ENCODE data around the gene SBK3. TPM values are rescaled to one million over a fixed set of nuclear protein-coding genes. Genes with fewer than 3 reads are reported as not detected.
A peak's percentile ranks its signal among the peaks of the same experiment; 100 is the strongest.

Gene SBK3
- total RNA-seq, 1 experiment from 2014 or later: 0.57 TPM

DNA sequence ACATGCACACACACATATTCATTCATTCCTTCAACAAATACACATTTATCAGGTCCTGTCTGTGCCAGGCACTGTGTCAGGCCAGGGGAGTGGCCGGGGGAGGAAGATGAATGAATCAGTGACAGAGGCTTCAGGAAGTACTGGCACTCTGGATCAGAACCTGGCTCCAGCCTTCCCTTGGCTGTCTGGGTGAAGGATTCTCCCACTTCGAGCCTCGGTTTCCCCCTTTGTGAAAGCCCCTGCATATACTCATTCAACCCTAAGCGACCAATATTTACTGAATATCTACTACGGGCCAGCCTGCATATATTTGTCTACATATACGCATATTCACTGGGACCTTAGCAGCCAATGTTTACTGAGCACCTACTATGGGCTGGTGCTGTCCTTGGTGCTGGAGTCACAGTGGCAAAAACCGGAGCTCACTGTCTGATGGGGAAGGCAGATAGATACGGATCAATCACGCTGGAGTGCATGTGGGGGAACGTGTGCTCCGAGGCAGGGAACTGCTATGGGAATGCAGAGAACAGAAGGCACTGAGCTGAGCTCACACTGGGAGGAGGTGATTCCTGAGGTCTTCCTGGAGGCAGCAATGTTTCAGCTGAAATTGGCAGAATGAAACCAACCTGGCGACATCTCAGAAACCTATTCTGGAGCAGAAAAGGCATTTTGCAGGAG, 35.9 kb upstream of the SBK3 start:
- Mint-ChIP-seq H3K27me3 (ENCODE audit: unreplicated experiment) (peaks cover 17% of the 10 kb centered on the region), H3K4me1 (ENCODE audit: low read depth, unreplicated experiment) (peaks cover 35% of the 10 kb centered on the region), H3K27ac (ENCODE audit: unreplicated experiment) (peak overlapping the region; percentile 52), H3K36me3 (ENCODE audit: insufficient read depth, unreplicated experiment) (peaks cover 28% of the 10 kb centered on the region), H3K9me3 (ENCODE audit: low read depth, unreplicated experiment) (no peaks in the 10 kb centered on the region), H3K4me3 (ENCODE audit: low read depth, unreplicated experiment) (peak overlapping the region; percentile 80)
- no TSS peak for BruUV-seq (replicated peaks)
- peak; percentile 44 for DNase-seq
- CTCF ChIA-PET: interaction anchor here (0.5 to 1.5 kb wide), 4 partner anchors 13 to 50 kb away, joined by 3 to 11 read pairs (median 4); partner anchors contain the start of gene FIZ1
- TF ChIP-seq, protein P1, sequence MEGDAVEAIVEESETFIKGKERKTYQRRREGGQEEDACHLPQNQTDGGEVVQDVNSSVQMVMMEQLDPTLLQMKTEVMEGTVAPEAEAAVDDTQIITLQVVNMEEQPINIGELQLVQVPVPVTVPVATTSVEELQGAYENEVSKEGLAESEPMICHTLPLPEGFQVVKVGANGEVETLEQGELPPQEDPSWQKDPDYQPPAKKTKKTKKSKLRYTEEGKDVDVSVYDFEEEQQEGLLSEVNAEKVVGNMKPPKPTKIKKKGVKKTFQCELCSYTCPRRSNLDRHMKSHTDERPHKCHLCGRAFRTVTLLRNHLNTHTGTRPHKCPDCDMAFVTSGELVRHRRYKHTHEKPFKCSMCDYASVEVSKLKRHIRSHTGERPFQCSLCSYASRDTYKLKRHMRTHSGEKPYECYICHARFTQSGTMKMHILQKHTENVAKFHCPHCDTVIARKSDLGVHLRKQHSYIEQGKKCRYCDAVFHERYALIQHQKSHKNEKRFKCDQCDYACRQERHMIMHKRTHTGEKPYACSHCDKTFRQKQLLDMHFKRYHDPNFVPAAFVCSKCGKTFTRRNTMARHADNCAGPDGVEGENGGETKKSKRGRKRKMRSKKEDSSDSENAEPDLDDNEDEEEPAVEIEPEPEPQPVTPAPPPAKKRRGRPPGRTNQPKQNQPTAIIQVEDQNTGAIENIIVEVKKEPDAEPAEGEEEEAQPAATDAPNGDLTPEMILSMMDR (IDR thresholded peaks at IDR 0.05; ENCODE audit: unreplicated experiment): no peak
- intact Hi-C loops (cut with micrococcal nuclease; ENCODE audit: unreplicated experiment): loop anchor here (5.0 kb wide), 1 partner anchor 34 kb away; the partner anchor contains the start of gene SBK3

DNA sequence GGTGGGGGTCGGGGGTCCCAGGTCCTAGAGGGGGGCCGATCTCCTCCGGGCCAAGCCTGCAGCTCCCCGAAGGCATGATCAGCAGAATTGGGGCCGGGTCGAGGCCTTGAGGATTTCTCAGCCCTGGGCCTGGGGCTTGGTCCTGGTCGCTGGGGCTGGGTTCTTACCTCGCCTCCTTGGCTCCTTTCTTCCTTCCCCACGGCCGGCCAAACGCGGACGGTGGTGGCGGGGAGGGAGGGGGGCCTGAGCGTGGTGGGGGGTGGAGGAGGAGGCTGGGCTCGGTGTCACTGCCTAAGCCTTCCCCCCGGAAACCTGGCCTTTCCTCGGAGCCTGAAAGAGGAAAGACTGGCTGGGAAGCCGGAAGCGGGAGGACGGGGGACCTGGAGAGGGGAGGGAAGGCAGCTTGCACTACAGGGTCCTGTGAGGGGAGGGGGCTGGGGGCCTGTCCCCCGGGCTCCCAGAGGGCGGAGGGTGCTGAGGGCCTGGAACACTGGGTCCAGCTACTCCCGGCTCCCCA, 35.3 kb upstream of the SBK3 start, which contains the start of gene ZNF579:
Gene ZNF579, minus strand, starts transcription at position 221 of the 517 bp plus-strand sequence. CDS start 1,209 bp downstream, outside the sequence.
- intact Hi-C loops (cut with micrococcal nuclease; ENCODE audit: unreplicated experiment): loop anchor here (5.0 kb wide), 1 partner anchor 33 kb away; the partner anchor contains the start of gene SBK3
- peaks cover 11% of the 10 kb centered on the region for H3K27me3 Mint-ChIP-seq (ENCODE audit: unreplicated experiment)
- peak within 1 kb of the TSS; percentile 80 for H3K4me3 Mint-ChIP-seq (ENCODE audit: low read depth, unreplicated experiment)
- CTCF ChIA-PET: interaction anchor here (0.6 to 1.5 kb wide), 2 partner anchors 14 to 18 kb away, joined by 4 read pairs; partner anchors contain the start of gene FIZ1
- H3K36me3 Mint-ChIP-seq (ENCODE audit: insufficient read depth, unreplicated experiment): peaks cover 28% of the 10 kb centered on the region
- peak within 1 kb of the TSS; percentile 52 for H3K27ac Mint-ChIP-seq (ENCODE audit: unreplicated experiment)
- DNase-seq: peak; percentile 95
- TF ChIP-seq, protein P1 (IDR thresholded peaks at IDR 0.05; ENCODE audit: unreplicated experiment): no peak
- no TSS peak for BruUV-seq (replicated peaks)
- H3K4me1 Mint-ChIP-seq (ENCODE audit: low read depth, unreplicated experiment): peaks cover 29% of the 10 kb centered on the region
- H3K9me3 Mint-ChIP-seq (ENCODE audit: low read depth, unreplicated experiment): no peaks in the 10 kb centered on the region

DNA sequence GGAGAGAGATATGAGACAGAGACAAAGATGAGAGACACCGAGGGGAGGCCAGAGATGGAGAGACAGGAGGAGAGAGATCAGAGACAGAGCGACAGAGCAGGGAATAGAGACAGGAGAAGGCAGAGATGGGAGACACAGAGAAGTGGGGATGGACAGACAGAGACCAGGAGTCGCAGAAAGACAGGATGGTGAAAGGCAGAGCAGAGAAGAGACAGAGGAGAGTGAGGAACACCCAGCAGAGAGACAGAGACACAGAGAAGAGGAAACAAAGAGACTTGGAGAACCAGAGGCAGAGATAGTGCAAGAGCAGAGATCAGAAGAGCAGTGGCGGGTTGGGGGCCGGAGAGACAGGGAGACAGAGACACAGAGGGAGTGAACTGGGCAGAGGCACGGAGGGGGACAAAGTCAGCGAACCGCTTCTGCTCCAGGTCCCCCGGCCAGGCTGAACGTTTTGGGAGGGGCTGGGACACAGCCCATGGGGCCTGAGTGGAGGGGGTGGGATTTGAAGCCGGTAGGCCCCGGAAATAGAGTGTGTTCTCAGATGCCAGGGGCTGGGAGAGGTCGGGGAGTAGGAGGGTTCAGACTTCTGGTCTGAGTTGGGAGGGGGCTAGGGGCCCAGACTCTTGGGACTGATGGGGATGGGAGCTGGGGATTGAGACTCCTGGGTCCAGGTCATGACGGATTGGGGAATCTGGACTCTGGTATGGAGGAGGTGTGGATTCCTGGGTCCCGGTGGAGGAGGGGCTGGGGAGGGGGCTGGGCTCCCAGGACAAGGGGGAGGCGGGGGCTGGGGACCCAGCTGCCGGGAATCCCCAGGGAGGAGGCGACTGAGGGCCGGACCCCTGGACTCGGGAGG, 34.7 kb upstream of the SBK3 start:
- Mint-ChIP-seq H3K4me3 (ENCODE audit: low read depth, unreplicated experiment) (peak overlapping the region; percentile 80), H3K9me3 (ENCODE audit: low read depth, unreplicated experiment) (no peaks in the 10 kb centered on the region), H3K27me3 (ENCODE audit: unreplicated experiment) (peaks cover 4% of the 10 kb centered on the region), H3K27ac (ENCODE audit: unreplicated experiment) (peak overlapping the region; percentile 52), H3K4me1 (ENCODE audit: low read depth, unreplicated experiment) (peaks cover 22% of the 10 kb centered on the region), H3K36me3 (ENCODE audit: insufficient read depth, unreplicated experiment) (peaks cover 28% of the 10 kb centered on the region)
- no peak for DNase-seq
- BruUV-seq (replicated peaks): TSS peak; percentile 30
- intact Hi-C loops (cut with micrococcal nuclease; ENCODE audit: unreplicated experiment): loop anchor here (5.0 kb wide), 1 partner anchor 33 kb away; the partner anchor contains the start of gene SBK3
- TF ChIP-seq, protein P1 (IDR thresholded peaks at IDR 0.05; ENCODE audit: unreplicated experiment): no peak
- CTCF ChIA-PET: interaction anchor here (1.5 kb wide), 1 partner anchor 19 kb away, joined by 4 read pairs; the partner anchor contains the start of gene FIZ1

All from Calu3 (cell line).